Activated T-helper 17 cell treated with anti-CD3 and anti-CD28 coated beads, Interleukin-2, amount 50 U/mL, for 72 hours (primary cell): ENCODE results near the gene PCDHA4. TPM values are rescaled to one million over a fixed set of nuclear protein-coding genes. Genes with fewer than 3 reads are reported as not detected.
"Not testable (repeated sequence)": the region's sequence is repeated elsewhere in the genome, so short reads cannot be mapped to it uniquely, and the experiment has no call there.

Experiments
- ATAC-seq: fragments of 150-1000 bp; cut with Tn5 transposase; replicated peaks from 2 replicates; pipeline ENCODE4 v1.10.0; 2021; ENCODE audit warnings: mild to moderate bottlenecking, moderate library complexity
- H3K27ac Mint-ChIP-seq: one replicate; pipeline ENCODE4 v1.8.0; 2022; ENCODE audit warnings: mixed read lengths
- H3K27me3 Mint-ChIP-seq: one replicate; pipeline ENCODE4 v1.8.0; 2022; ENCODE audit warnings: mixed read lengths
- H3K36me3 Mint-ChIP-seq: one replicate; pipeline ENCODE4 v1.8.0; 2022; ENCODE audit warnings: low read depth, mild to moderate bottlenecking, mixed read lengths
- H3K4me1 Mint-ChIP-seq: one replicate; pipeline ENCODE4 v1.8.0; 2022; ENCODE audit warnings: mixed read lengths
- H3K4me3 Mint-ChIP-seq: one replicate; pipeline ENCODE4 v1.8.0; 2022; ENCODE audit warnings: mild to moderate bottlenecking, mixed read lengths
- H3K9me3 Mint-ChIP-seq: one replicate; pipeline ENCODE4 v1.8.0; 2022; ENCODE audit warnings: mixed read lengths
- total RNA-seq, 2 donors: library from RNA; stranded (reverse); gene quantifications; one replicate each; pipeline ENCODE4 v1.2.3, GENCODE V29; 2022

PCDHA4 gene
- total RNA-seq = not detected

DNA sequence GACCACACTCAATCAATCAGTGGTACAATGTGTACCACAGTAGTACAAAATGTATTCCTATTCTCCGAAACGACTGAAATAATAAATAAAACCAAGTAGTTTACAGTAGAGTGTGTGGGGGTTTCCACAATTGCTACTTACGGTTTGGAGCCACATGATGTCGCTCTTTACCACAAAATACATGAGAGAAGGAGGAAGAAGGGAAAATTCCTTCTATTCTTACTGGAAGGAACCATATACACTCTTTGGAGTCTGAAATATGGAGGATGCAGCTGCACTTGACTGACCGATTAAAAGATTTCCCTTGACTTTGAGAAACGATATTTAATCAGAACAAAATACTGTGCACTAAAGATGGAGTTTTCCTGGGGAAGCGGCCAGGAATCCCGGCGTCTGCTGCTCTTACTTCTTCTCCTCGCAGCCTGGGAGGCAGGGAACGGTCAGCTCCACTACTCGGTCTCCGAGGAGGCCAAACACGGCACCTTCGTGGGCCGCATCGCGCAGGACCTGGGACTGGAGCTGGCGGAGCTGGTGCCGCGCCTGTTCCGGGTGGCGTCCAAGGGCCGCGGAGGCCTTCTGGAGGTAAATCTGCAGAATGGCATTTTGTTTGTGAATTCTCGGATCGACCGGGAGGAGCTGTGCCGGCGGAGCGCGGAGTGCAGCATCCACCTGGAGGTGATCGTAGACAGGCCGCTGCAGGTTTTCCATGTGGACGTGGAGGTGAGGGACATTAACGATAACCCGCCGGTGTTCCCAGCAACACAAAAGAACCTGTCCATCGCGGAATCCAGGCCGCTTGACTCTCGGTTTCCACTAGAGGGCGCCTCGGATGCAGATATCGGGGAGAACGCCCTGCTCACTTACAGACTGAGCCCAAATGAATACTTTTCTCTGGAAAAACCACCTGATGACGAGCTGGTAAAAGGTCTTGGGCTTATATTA is at the start of gene PCDHA4:
Gene PCDHA4 (plus strand): TSS at position 235 of the 942 bp plus-strand sequence.
- Mint-ChIP-seq H3K4me1 (no peaks in the 10 kb centered on the region), H3K27me3 (peaks cover 16% of the 10 kb centered on the region), H3K4me3 (no peak within 1 kb of the TSS), H3K36me3 (no peaks in the 10 kb centered on the region), H3K9me3 (peaks cover 7% of the 10 kb centered on the region), H3K27ac (no peak within 1 kb of the TSS)
- no peak for ATAC-seq

- Mint-ChIP-seq H3K36me3 (peaks cover 9% of the 10 kb centered on the region), H3K4me3 (no peak overlapping the region), H3K4me1 (no peaks in the 10 kb centered on the region), H3K27me3 (peaks cover 4% of the 10 kb centered on the region), H3K9me3 (peaks cover 24% of the 10 kb centered on the region), H3K27ac (no peak overlapping the region)
- no peak for ATAC-seq
Measured at GRCh38 chr5:140764177-140764973, 42.5 kb upstream of the PCDHA4 start.

- H3K27ac Mint-ChIP-seq = no peak overlapping the region
- ATAC-seq = no peak
- peaks cover 27% of the 10 kb centered on the region for H3K9me3 Mint-ChIP-seq
- no peak overlapping the region for H3K4me3 Mint-ChIP-seq
- H3K27me3 Mint-ChIP-seq = peaks cover under 1% of the 10 kb centered on the region
- H3K36me3 Mint-ChIP-seq = peaks cover 4% of the 10 kb centered on the region
- H3K4me1 Mint-ChIP-seq = no peaks in the 10 kb centered on the region
Measured at GRCh38 chr5:140767444-140767843, 39.4 kb upstream of the PCDHA4 start.

GRCh38 chr5:140780512-140780911 is 26.4 kb upstream of the PCDHA4 start:
- Mint-ChIP-seq H3K27me3 (peaks cover 4% of the 10 kb centered on the region), H3K4me1 (no peaks in the 10 kb centered on the region), H3K36me3 (no peaks in the 10 kb centered on the region), H3K9me3 (peaks cover 44% of the 10 kb centered on the region), H3K27ac (no peak overlapping the region), H3K4me3 (no peak overlapping the region)
- no peak for ATAC-seq

DNA sequence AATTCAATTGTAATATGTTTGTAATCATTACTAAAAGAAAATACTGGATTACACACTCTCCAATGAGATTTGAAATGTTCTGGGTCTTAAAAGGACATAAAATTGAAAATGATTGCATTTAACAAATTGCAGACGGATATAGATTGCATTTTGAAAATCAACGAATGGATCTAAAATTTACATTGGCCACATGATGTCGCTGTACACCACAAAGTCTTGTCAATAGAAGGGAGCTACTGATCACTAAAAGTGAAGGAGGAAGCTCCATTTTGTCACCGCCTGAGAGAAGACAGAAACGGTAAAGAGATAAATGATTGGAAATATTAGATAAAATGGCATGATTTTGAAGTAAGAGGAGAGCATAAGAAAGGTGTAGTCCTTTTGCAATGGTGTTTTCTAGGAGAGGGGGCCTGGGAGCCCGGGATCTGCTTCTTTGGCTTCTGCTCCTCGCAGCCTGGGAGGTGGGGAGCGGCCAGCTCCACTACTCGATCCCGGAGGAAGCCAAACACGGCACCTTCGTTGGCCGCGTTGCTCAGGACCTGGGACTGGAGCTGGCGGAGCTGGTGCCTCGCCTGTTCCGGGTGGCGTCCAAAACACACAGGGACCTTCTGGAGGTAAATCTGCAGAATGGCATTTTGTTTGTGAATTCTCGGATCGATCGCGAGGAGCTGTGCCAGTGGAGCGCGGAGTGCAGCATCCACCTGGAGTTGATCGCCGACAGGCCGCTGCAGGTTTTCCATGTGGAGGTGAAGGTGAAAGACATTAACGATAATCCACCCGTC is 20.8 kb upstream of the PCDHA4 start, which contains the start of gene PCDHA1:
Gene PCDHA1 (plus strand): TSS at position 236 of the 782 bp plus-strand sequence.
- H3K27ac Mint-ChIP-seq = no peak within 1 kb of the TSS
- no peak within 1 kb of the TSS for H3K4me3 Mint-ChIP-seq
- H3K27me3 Mint-ChIP-seq = peaks cover 10% of the 10 kb centered on the region
- no peaks in the 10 kb centered on the region for H3K4me1 Mint-ChIP-seq
- ATAC-seq = no peak
- H3K36me3 Mint-ChIP-seq = no peaks in the 10 kb centered on the region
- H3K9me3 Mint-ChIP-seq = peaks cover 24% of the 10 kb centered on the region

DNA sequence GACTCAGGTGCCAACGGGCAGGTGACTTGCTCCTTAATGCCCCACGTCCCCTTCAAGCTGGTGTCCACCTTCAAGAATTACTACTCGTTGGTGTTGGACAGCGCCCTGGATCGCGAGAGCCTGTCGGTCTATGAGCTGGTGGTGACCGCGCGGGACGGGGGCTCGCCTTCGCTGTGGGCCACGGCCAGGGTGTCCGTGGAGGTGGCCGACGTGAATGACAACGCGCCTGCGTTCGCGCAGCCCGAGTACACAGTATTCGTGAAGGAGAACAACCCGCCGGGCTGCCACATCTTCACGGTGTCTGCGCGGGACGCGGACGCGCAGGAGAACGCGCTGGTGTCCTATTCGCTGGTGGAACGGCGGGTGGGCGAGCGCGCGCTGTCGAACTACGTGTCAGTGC is 19.4 kb upstream of the PCDHA4 start:
- H3K36me3 Mint-ChIP-seq, ATAC-seq, H3K4me1 Mint-ChIP-seq, H3K4me3 Mint-ChIP-seq, H3K27ac Mint-ChIP-seq: not testable (repeated sequence)
- H3K9me3 Mint-ChIP-seq = peaks cover 23% of the 10 kb centered on the region
- peaks cover 17% of the 10 kb centered on the region for H3K27me3 Mint-ChIP-seq

GRCh38 chr5:140787849-140788504 is 18.9 kb upstream of the PCDHA4 start:
- ATAC-seq, H3K4me1 Mint-ChIP-seq, H3K4me3 Mint-ChIP-seq, H3K36me3 Mint-ChIP-seq, H3K27ac Mint-ChIP-seq: not testable (repeated sequence)
- Mint-ChIP-seq H3K9me3 (peaks cover 19% of the 10 kb centered on the region), H3K27me3 (peaks cover 19% of the 10 kb centered on the region)

- Mint-ChIP-seq H3K27ac (no peak overlapping the region), H3K27me3 (peaks cover 21% of the 10 kb centered on the region), H3K4me3 (no peak overlapping the region), H3K9me3 (peaks cover 17% of the 10 kb centered on the region), H3K4me1 (no peaks in the 10 kb centered on the region), H3K36me3 (no peaks in the 10 kb centered on the region)
- no peak for ATAC-seq
Measured at GRCh38 chr5:140791089-140791488, 15.8 kb upstream of the PCDHA4 start.

GRCh38 chr5:140794595-140795258 is 12.1 kb upstream of the PCDHA4 start, which contains the start of gene PCDHA2:
PCDHA2 (plus strand) TSS chr5:140794852.
- Mint-ChIP-seq H3K27me3 (peaks cover 18% of the 10 kb centered on the region), H3K9me3 (peaks cover 15% of the 10 kb centered on the region), H3K27ac (no peak within 1 kb of the TSS), H3K4me1 (no peaks in the 10 kb centered on the region), H3K4me3 (no peak within 1 kb of the TSS), H3K36me3 (no peaks in the 10 kb centered on the region)
- no peak for ATAC-seq

DNA sequence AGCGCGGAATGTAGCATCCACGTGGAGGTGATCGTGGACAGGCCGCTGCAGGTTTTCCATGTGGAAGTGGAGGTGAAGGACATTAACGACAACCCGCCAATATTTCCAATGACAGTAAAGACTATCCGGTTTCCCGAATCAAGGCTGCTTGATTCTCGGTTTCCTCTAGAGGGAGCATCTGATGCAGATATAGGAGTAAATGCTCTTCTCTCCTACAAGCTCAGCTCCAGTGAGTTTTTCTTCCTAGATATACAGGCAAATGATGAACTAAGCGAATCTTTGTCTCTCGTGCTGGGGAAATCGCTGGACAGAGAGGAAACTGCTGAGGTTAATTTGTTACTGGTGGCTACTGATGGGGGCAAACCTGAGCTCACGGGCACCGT is 11.6 kb upstream of the PCDHA4 start:
- no peak for ATAC-seq
- Mint-ChIP-seq H3K4me3 (no peak overlapping the region), H3K9me3 (peaks cover 16% of the 10 kb centered on the region), H3K36me3 (no peaks in the 10 kb centered on the region), H3K27me3 (peaks cover 21% of the 10 kb centered on the region), H3K27ac (no peak overlapping the region), H3K4me1 (no peaks in the 10 kb centered on the region)

GRCh38 chr5:140796072-140796717 is 10.7 kb upstream of the PCDHA4 start:
- peaks cover 18% of the 10 kb centered on the region for H3K27me3 Mint-ChIP-seq
- H3K9me3 Mint-ChIP-seq = peaks cover 17% of the 10 kb centered on the region
- H3K36me3 Mint-ChIP-seq, H3K4me1 Mint-ChIP-seq, ATAC-seq, H3K4me3 Mint-ChIP-seq, H3K27ac Mint-ChIP-seq: not testable (repeated sequence)

DNA sequence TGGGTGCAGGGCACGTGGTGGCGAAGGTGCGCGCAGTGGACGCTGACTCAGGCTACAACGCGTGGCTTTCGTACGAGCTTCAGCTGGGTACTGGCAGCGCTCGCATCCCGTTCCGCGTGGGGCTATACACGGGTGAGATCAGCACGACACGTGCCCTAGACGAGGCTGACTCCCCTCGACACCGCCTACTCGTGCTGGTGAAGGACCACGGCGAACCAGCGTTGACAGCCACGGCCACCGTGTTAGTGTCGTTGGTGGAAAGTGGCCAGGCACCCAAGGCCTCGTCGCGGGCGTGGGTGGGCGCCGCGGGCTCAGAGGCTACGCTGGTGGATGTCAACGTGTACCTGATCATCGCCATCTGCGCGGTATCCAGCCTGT is 10.2 kb upstream of the PCDHA4 start:
- H3K9me3 Mint-ChIP-seq = peaks cover 13% of the 10 kb centered on the region
- no peak overlapping the region for H3K4me3 Mint-ChIP-seq
- no peaks in the 10 kb centered on the region for H3K4me1 Mint-ChIP-seq
- no peak for ATAC-seq
- H3K27me3 Mint-ChIP-seq = peaks cover 16% of the 10 kb centered on the region
- H3K27ac Mint-ChIP-seq = no peak overlapping the region
- H3K36me3 Mint-ChIP-seq = no peaks in the 10 kb centered on the region
